Mesodermal cell (in vitro differentiated cells): ENCODE results near the gene LHB.
A peak's percentile ranks its signal among the peaks of the same experiment; 100 is the strongest.

Experiments used
- H3K27ac ChIP-seq: 2 replicates; pipeline ENCODE4 v1.7.0; 2013; ENCODE audit warnings: mild to moderate bottlenecking, low read depth, low read length, moderate library complexity; ENCODE audit not compliant: severe bottlenecking
- H3K36me3 ChIP-seq: 2 replicates; pipeline ENCODE4 v1.7.1; 2013; ENCODE audit warnings: mild to moderate bottlenecking, low read length, moderate library complexity; ENCODE audit not compliant: control insufficient read depth, insufficient read depth
- H3K4me1 ChIP-seq: one replicate; pipeline ENCODE4 v1.7.1; 2013; ENCODE audit warnings: mild to moderate bottlenecking, low read length; ENCODE audit not compliant: insufficient read depth, control insufficient read depth, poor library complexity, severe bottlenecking
- H3K4me3 ChIP-seq: 2 replicates; pipeline ENCODE4 v1.7.0; 2013; ENCODE audit warnings: low read length, control low read depth, mild to moderate bottlenecking; ENCODE audit not compliant: insufficient read depth, poor library complexity, severe bottlenecking; ENCODE audit errors: extremely low read depth
- H3K9me3 ChIP-seq: 2 replicates; pipeline ENCODE4 v1.7.1; 2013; ENCODE audit warnings: mild to moderate bottlenecking, low read length, moderate library complexity; ENCODE audit not compliant: control insufficient read depth
- WGBS, 2 experiments: methylation state at CpG; one replicate each; pipeline ENCODE4 v1.1.5; 2013; ENCODE audit warnings: missing lambda C conversion rate in 2 of 2; ENCODE audit not compliant: insufficient coverage in 2 of 2; 5-methylcytosine and 5-hydroxymethylcytosine counted together

The LHB gene

GRCh38 chr19:49010453-49010852 lies 6.4 kb downstream of the LHB start:
- Histone ChIP-seq H3K4me1 (no peaks in the 10 kb centered on the region), H3K36me3 (peaks cover 70% of the 10 kb centered on the region), H3K9me3 (no peaks in the 10 kb centered on the region), H3K4me3 (no peak overlapping the region), H3K27ac (no peak overlapping the region)
- 91 to 95% methylated on average over 17 to 18 of the region's 18 CpGs for WGBS, 2 experiments

GRCh38 chr19:49009828-49010227 lies 7.1 kb downstream of the LHB start:
- Histone ChIP-seq H3K4me1 (no peaks in the 10 kb centered on the region), H3K9me3 (no peaks in the 10 kb centered on the region), H3K36me3 (peaks cover 70% of the 10 kb centered on the region), H3K4me3 (no peak overlapping the region), H3K27ac (no peak overlapping the region)
- WGBS, 2 experiments, result 97 to 100% methylated on average over 15 to 18 of the region's 18 CpGs

GRCh38 chr19:49006905-49007304 lies 10.0 kb downstream of the LHB start:
- Histone ChIP-seq H3K4me1 (no peaks in the 10 kb centered on the region), H3K36me3 (peaks cover 76% of the 10 kb centered on the region)
- WGBS, 2 experiments, result 96 to 98% methylated on average over 18 to 22 of the region's 22 CpGs

GRCh38 chr19:49004964-49005614 lies 11.8 kb downstream of the LHB start:
- Histone ChIP-seq H3K4me3 (no peak overlapping the region), H3K36me3 (peaks cover 72% of the 10 kb centered on the region), H3K4me1 (no peaks in the 10 kb centered on the region), H3K9me3 (no peaks in the 10 kb centered on the region), H3K27ac (no peak overlapping the region)
- 96 to 100% methylated on average over 5 to 7 of the region's 7 CpGs for WGBS, 2 experiments

More at GRCh38 chr19:49006905-49007304, 10.0 kb downstream of the LHB start:
- no peaks in the 10 kb centered on the region for H3K9me3 ChIP-seq
- no peak overlapping the region for H3K4me3 ChIP-seq
- no peak overlapping the region for H3K27ac ChIP-seq

- Histone ChIP-seq H3K9me3 (no peaks in the 10 kb centered on the region), H3K4me3 (no peak overlapping the region), H3K27ac (no peak overlapping the region), H3K4me1 (no peaks in the 10 kb centered on the region), H3K36me3 (peaks cover 74% of the 10 kb centered on the region)
- 96 to 98% methylated on average over 14 of the region's 15 CpGs for WGBS, 2 experiments
Measured at GRCh38 chr19:49004133-49004532, 12.8 kb downstream of the LHB start.

- H3K4me3 ChIP-seq, result no peak overlapping the region
- H3K9me3 ChIP-seq, result no peaks in the 10 kb centered on the region
- peaks cover 48% of the 10 kb centered on the region for H3K36me3 ChIP-seq
- H3K4me1 ChIP-seq, result peaks cover 3% of the 10 kb centered on the region
- WGBS, 2 experiments, result 45 to 49% methylated on average over 13 of the region's 16 CpGs
- H3K27ac ChIP-seq, result no peak overlapping the region
Measured at GRCh38 chr19:48999481-49000325, 17.2 kb downstream of the LHB start.

GRCh38 chr19:48997972-48998371 lies 18.9 kb downstream of the LHB start:
- peaks cover 31% of the 10 kb centered on the region for H3K36me3 ChIP-seq
- peaks cover 7% of the 10 kb centered on the region for H3K4me1 ChIP-seq
- 80 to 88% methylated on average over 4 to 5 of the region's 5 CpGs for WGBS, 2 experiments
- no peak overlapping the region for H3K27ac ChIP-seq
- no peak overlapping the region for H3K4me3 ChIP-seq
- no peaks in the 10 kb centered on the region for H3K9me3 ChIP-seq

GRCh38 chr19:48994035-48994386 lies 22.9 kb downstream of the LHB start:
- peak overlapping the region; percentile 80 for H3K27ac ChIP-seq
- H3K4me1 ChIP-seq, result peaks cover 16% of the 10 kb centered on the region
- peaks cover 20% of the 10 kb centered on the region for H3K36me3 ChIP-seq
- H3K9me3 ChIP-seq, result no peaks in the 10 kb centered on the region
- H3K4me3 ChIP-seq, result peak overlapping the region; percentile 98
- WGBS, 2 experiments, result 0 to 4% methylated on average over 6 to 7 of the region's 13 CpGs

GRCh38 chr19:48993175-48994034 lies 23.5 kb downstream of the LHB start, which contains the start of the genes GYS1 and RUVBL2:
GYS1 (minus strand) TSS chr19:48993309; CDS start chr19:48993112, 197 bp downstream.
RUVBL2 (plus strand) TSS chr19:48993887; CDS start chr19:48993912, 25 bp downstream.
- peak within 1 kb of the TSS; percentile 98 for H3K4me3 ChIP-seq
- peaks cover 25% of the 10 kb centered on the region for H3K36me3 ChIP-seq
- peak within 1 kb of the TSS; percentile 80 for H3K27ac ChIP-seq
- H3K9me3 ChIP-seq, result no peaks in the 10 kb centered on the region
- H3K4me1 ChIP-seq, result peaks cover 16% of the 10 kb centered on the region
- 0 to 1% methylated on average over 43 to 47 of the region's 56 CpGs for WGBS, 2 experiments

- H3K9me3 ChIP-seq, result no peaks in the 10 kb centered on the region
- peaks cover 16% of the 10 kb centered on the region for H3K4me1 ChIP-seq
- 1 to 2% methylated on average over 18 to 20 of the region's 20 CpGs for WGBS, 2 experiments
- peak overlapping the region; percentile 98 for H3K4me3 ChIP-seq
- peaks cover 31% of the 10 kb centered on the region for H3K36me3 ChIP-seq
- peak overlapping the region; percentile 65 for H3K27ac ChIP-seq
Measured at GRCh38 chr19:48992581-48993174, 24.2 kb downstream of the LHB start.
